Anterior cingulate cortex (tissue), 58 donors: ENCODE results near the gene YY1.
A peak's percentile ranks its signal among the peaks of the same experiment; 100 is the strongest.
"Not testable (repeated sequence)": the region's sequence is repeated elsewhere in the genome, so short reads cannot be mapped to it uniquely, and the experiment has no call there.

Source experiments
- DNase-seq, 58 donors: peaks; one replicate each; lab custom pipeline; 2025; lab: John Stamatoyannopoulos, UW

YY1 gene

GRCh38 chr14:100282766-100283419 is 43.9 kb downstream of the YY1 start:
- DNase-seq = no peak

GRCh38 chr14:100283436-100283835 is 44.5 kb downstream of the YY1 start:
- DNase-seq = not testable (repeated sequence)

- no peak for DNase-seq
Measured at GRCh38 chr14:100283984-100284881, 45.3 kb downstream of the YY1 start.

GRCh38 chr14:100285021-100285912 is 46.3 kb downstream of the YY1 start:
- DNase-seq = peak in 38 of 58 donors; percentile 29 to 72 (median 53)

- no peak for DNase-seq
Measured at GRCh38 chr14:100285913-100286400, 47.0 kb downstream of the YY1 start.

- DNase-seq = no peak
Measured at GRCh38 chr14:100286484-100287191, 47.7 kb downstream of the YY1 start.

GRCh38 chr14:100287202-100287997 is 48.5 kb downstream of the YY1 start:
- DNase-seq = no peak

GRCh38 chr14:100287998-100288295 is 49.0 kb downstream of the YY1 start:
- not testable (repeated sequence) for DNase-seq

GRCh38 chr14:100288382-100289185 is 49.6 kb downstream of the YY1 start:
- DNase-seq = no peak

GRCh38 chr14:100289916-100290606 is 51.1 kb downstream of the YY1 start:
- DNase-seq = no peak

GRCh38 chr14:100290607-100291304 is 51.8 kb downstream of the YY1 start:
- peak in 3 of 58 donors; percentile 34 to 50 (median 38) for DNase-seq

GRCh38 chr14:100291305-100292075 is 52.5 kb downstream of the YY1 start:
- DNase-seq = no peak

GRCh38 chr14:100292301-100292775 is 53.4 kb downstream of the YY1 start:
- no peak for DNase-seq

GRCh38 chr14:100292776-100293461 is 54.0 kb downstream of the YY1 start:
- no peak for DNase-seq

- no peak for DNase-seq
Measured at GRCh38 chr14:100293497-100294212, 54.7 kb downstream of the YY1 start.
